ENCODE results near the gene DSE.

GRCh38 chr6:116463301-116463700 lies 92.6 kb downstream of the DSE start:
- TF ChIP-seq POLR2AphosphoS5 (IDR thresholded peaks at IDR 0.05) (no peak), POLR2A (IDR thresholded peaks at IDR 0.05) (no peak)
